A549 (cell line): Measurements from ENCODE around the gene RARB.

Experiments
- CBX2 ChIP-seq: fragments of 200-600 bp; sonication (generic); IDR thresholded peaks from 2 replicates; pipeline ENCODE4 v1.6.1; 2016; ENCODE audit warnings: low read depth, mild to moderate bottlenecking, borderline replicate concordance
- E2F6 ChIP-seq: IDR thresholded peaks from 2 replicates; pipeline ENCODE4 v1.6.1; 2012; ENCODE audit warnings: low read depth, borderline replicate concordance
- FOSB ChIP-seq: fragments of 250-450 bp; sonication (Bioruptor Pico); IDR thresholded peaks from 2 replicates; pipeline ENCODE4 v1.5.0; 2020; ENCODE audit warnings: mild to moderate bottlenecking, moderate library complexity
- KDM1A ChIP-seq: fragments of 200-600 bp; sonication (generic); IDR thresholded peaks from 2 replicates; pipeline ENCODE4 v1.6.1; 2016; ENCODE audit warnings: low read depth, mild to moderate bottlenecking
- KDM5A ChIP-seq: fragments of 200-600 bp; sonication (generic); IDR thresholded peaks from 2 replicates; pipeline ENCODE4 v1.6.1; 2016; ENCODE audit warnings: antibody characterized with exemption, mild to moderate bottlenecking
- MYC ChIP-seq: IDR thresholded peaks from 2 replicates; pipeline ENCODE4 v1.6.1; 2012; ENCODE audit warnings: mild to moderate bottlenecking, inconsistent platforms, low read length, improper control_type of control experiment, borderline replicate concordance
- POLR2A ChIP-seq: IDR thresholded peaks from 2 replicates; pipeline ENCODE4 v1.6.1; 2012; ENCODE audit warnings: mild to moderate bottlenecking, low read length
- POLR2AphosphoS2 ChIP-seq: conservative IDR thresholded peaks from 2 replicates; pipeline ENCODE4 v1.6.1; 2012; ENCODE audit warnings: low read length, improper control_type of control experiment, inconsistent platforms
- RAD21 ChIP-seq, 2 experiments: fragments of >200 bp in 1 of 2; sonication (Bioruptor Twin) in 1 of 2; formaldehyde crosslinking in 1 of 2; IDR thresholded peaks in 1 of 2; conservative IDR thresholded peaks in 1 of 2; 2 replicates in 1 of 2; 3 replicates in 1 of 2; pipeline ENCODE4 v1.6.1; 2012 to 2018; ENCODE audit warnings: inconsistent platforms in 1 of 2
- SMC3 ChIP-seq: fragments of >200 bp; sonication (Bioruptor Twin); formaldehyde crosslinking; IDR thresholded peaks from 3 replicates; pipeline ENCODE4 v1.6.1; 2018; ENCODE audit warnings: inconsistent platforms
- ZSCAN20 ChIP-seq: fragments of 250-450 bp; sonication (Bioruptor Pico); IDR thresholded peaks from 2 replicates; pipeline ENCODE4 v1.8.0; 2022; ENCODE audit warnings: mild to moderate bottlenecking, moderate library complexity
- TF ChIP-seq, protein P1 (sequence below): fragments of >200 bp; sonication (Bioruptor Twin); formaldehyde crosslinking; IDR thresholded peaks from 3 replicates; pipeline ENCODE4 v1.5.1; 2016
- TF ChIP-seq, protein P2 (sequence below): fragments of >200 bp; sonication (Bioruptor Twin); formaldehyde crosslinking; IDR thresholded peaks from 3 replicates; pipeline ENCODE4 v1.6.1; 2016

- TF ChIP-seq POLR2A (no peak), CBX2 (no peak), KDM1A (no peak), KDM5A (no peak), RAD21 (conservative IDR thresholded peaks at IDR 0.05 in 1 of 2, IDR thresholded peaks at IDR 0.05 in 1 of 2) (no peak), E2F6 (no peak), MYC (no peak), SMC3 (no peak), POLR2AphosphoS2 (no peak), ZSCAN20 (CRISPR knock-in tag) (no peak), FOSB (CRISPR knock-in tag) (no peak)
- TF ChIP-seq, protein P1, sequence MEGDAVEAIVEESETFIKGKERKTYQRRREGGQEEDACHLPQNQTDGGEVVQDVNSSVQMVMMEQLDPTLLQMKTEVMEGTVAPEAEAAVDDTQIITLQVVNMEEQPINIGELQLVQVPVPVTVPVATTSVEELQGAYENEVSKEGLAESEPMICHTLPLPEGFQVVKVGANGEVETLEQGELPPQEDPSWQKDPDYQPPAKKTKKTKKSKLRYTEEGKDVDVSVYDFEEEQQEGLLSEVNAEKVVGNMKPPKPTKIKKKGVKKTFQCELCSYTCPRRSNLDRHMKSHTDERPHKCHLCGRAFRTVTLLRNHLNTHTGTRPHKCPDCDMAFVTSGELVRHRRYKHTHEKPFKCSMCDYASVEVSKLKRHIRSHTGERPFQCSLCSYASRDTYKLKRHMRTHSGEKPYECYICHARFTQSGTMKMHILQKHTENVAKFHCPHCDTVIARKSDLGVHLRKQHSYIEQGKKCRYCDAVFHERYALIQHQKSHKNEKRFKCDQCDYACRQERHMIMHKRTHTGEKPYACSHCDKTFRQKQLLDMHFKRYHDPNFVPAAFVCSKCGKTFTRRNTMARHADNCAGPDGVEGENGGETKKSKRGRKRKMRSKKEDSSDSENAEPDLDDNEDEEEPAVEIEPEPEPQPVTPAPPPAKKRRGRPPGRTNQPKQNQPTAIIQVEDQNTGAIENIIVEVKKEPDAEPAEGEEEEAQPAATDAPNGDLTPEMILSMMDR = no peak
- TF ChIP-seq, protein P2, sequence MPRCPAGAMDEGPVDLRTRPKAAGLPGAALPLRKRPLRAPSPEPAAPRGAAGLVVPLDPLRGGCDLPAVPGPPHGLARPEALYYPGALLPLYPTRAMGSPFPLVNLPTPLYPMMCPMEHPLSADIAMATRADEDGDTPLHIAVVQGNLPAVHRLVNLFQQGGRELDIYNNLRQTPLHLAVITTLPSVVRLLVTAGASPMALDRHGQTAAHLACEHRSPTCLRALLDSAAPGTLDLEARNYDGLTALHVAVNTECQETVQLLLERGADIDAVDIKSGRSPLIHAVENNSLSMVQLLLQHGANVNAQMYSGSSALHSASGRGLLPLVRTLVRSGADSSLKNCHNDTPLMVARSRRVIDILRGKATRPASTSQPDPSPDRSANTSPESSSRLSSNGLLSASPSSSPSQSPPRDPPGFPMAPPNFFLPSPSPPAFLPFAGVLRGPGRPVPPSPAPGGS = no peak
Measured at GRCh38 chr3:25500706-25501210, 72.7 kb downstream of the RARB start.
